H1 (cell line): ENCODE results near the gene DEGS2. TPM values are rescaled to one million over a fixed set of nuclear protein-coding genes. Genes with fewer than 3 reads are reported as not detected.

ENCODE experiments used
- CTCF ChIA-PET: fragments of 300-600 bp; sonication (Branson Sonifier 250); formaldehyde crosslinking; loops from one replicate; lab custom pipeline; 2021; ENCODE audit not compliant: partially characterized antibody; lab: Charles Lee
- POLR2A ChIA-PET: fragments of 300-600 bp; sonication (Branson Sonifier 250); formaldehyde crosslinking; loops from one replicate; lab custom pipeline; 2021; ENCODE audit warnings: inconsistent platforms; ENCODE audit not compliant: partially characterized antibody; lab: Charles Lee
- DNase-seq, 2 experiments: peaks; one replicate each; pipeline versions ENCODE4 v3.0.0 to v3.0.0-alpha.2; 2010 to 2022; ENCODE audit warnings: low spot score in 2 of 2, low read depth in 1 of 2, mixed read lengths in 1 of 2
- FAIRE-seq: peaks from 2 replicates; lab custom pipeline; 2011; peaks lifted over from hg19 to GRCh38; lab: Jason Lieb, UNC
- H2AFZ ChIP-seq: 2 replicates; pipeline ENCODE4 v1.8.1; 2012; ENCODE audit warnings: low read length, inconsistent platforms
- H2AK5ac ChIP-seq: 2 replicates; pipeline ENCODE4 v1.6.1; 2013; ENCODE audit warnings: low read depth, low read length
- H2BK120ac ChIP-seq: replicated peaks from 2 replicates; pipeline ENCODE3; 2013; ENCODE audit warnings: low read depth, low read length, inconsistent platforms
- H2BK12ac ChIP-seq: 2 replicates; pipeline ENCODE4 v1.6.1; 2013; ENCODE audit warnings: low read depth, low read length
- H2BK15ac ChIP-seq: 2 replicates; pipeline ENCODE4 v1.6.1; 2013; ENCODE audit warnings: low read length
- H2BK20ac ChIP-seq: 2 replicates; pipeline ENCODE4 v1.6.1; 2013; ENCODE audit warnings: low read length
- H2BK5ac ChIP-seq: 2 replicates; pipeline ENCODE4 v1.6.1; 2013; ENCODE audit warnings: low read depth, low read length
- H3K14ac ChIP-seq: 2 replicates; pipeline ENCODE4 v1.6.1; 2013; ENCODE audit warnings: inconsistent platforms; ENCODE audit not compliant: insufficient read length
- H3K18ac ChIP-seq: 2 replicates; pipeline ENCODE4 v1.6.1; 2013; ENCODE audit warnings: low read length; ENCODE audit errors: extremely low read depth
- H3K23ac ChIP-seq: 2 replicates; pipeline ENCODE4 v1.6.1; 2013; ENCODE audit warnings: inconsistent platforms; ENCODE audit not compliant: insufficient read length
- H3K23me2 ChIP-seq: 2 replicates; pipeline ENCODE4 v1.6.1; 2013; ENCODE audit warnings: low read depth, low read length
- H3K27ac ChIP-seq: 2 replicates; pipeline ENCODE4 v1.6.1; 2011; ENCODE audit warnings: low read depth, low read length, inconsistent platforms
- H3K27me3 ChIP-seq, 4 experiments: replicated peaks in 1 of 4; 1 replicate in 1 of 4; 2 replicates in 3 of 4; pipeline versions ENCODE4 v1.6.1 to v1.8.1; 2011 to 2013; ENCODE audit warnings: low read length in 3 of 4, mild to moderate bottlenecking in 3 of 4, inconsistent platforms in 2 of 4, mixed read lengths in 2 of 4, moderate library complexity in 1 of 4; ENCODE audit not compliant: control insufficient read depth in 3 of 4, insufficient read depth in 3 of 4; ENCODE audit errors: extremely low read depth in 1 of 4
- H3K36me3 ChIP-seq, 4 experiments: 2 replicates each; pipeline versions ENCODE4 v1.6.1 to v1.8.1; 2011 to 2013; ENCODE audit warnings: mild to moderate bottlenecking in 4 of 4, low read length in 3 of 4, moderate library complexity in 2 of 4, control low read depth in 1 of 4, inconsistent platforms in 1 of 4; ENCODE audit not compliant: insufficient read depth in 4 of 4, control insufficient read depth in 2 of 4
- H3K4ac ChIP-seq: replicated peaks from 2 replicates; pipeline ENCODE3; 2013; ENCODE audit warnings: low read length, low read depth, mixed read lengths, inconsistent platforms; ENCODE audit not compliant: insufficient read length
- H3K4me1 ChIP-seq, 4 experiments: replicated peaks in 1 of 4; 1 replicate in 1 of 4; 2 replicates in 3 of 4; pipeline versions ENCODE4 v1.6.1 to v1.8.1; 2011 to 2013; ENCODE audit warnings: low read length in 3 of 4, inconsistent platforms in 2 of 4, mixed read lengths in 1 of 4; ENCODE audit not compliant: insufficient read depth in 4 of 4, control insufficient read depth in 3 of 4
- H3K4me2 ChIP-seq, 2 experiments: 2 replicates each; pipeline versions ENCODE4 v1.6.1 to v1.8.1; 2011 to 2013; ENCODE audit warnings: low read depth in 2 of 2, low read length in 2 of 2, control low read depth in 1 of 2, inconsistent platforms in 1 of 2, mild to moderate bottlenecking in 1 of 2; ENCODE audit not compliant: insufficient read depth in 1 of 2
- H3K4me3 ChIP-seq, 4 experiments: fragments of 200-600, 300-600 bp in 1 of 4; sonication (generic), shearing (Covaris generic), sonication (Bioruptor Twin) in 1 of 4; 2 replicates each; pipeline versions ENCODE4 v1.5.1 to v1.8.1; 2011 to 2016; ENCODE audit warnings: low read length in 4 of 4, low read depth in 3 of 4, control low read depth in 2 of 4, inconsistent platforms in 2 of 4, mild to moderate bottlenecking in 2 of 4, mixed read lengths in 1 of 4, moderate library complexity in 1 of 4; ENCODE audit not compliant: insufficient read depth in 2 of 4; ENCODE audit errors: extremely low read depth in 1 of 4
- H3K56ac ChIP-seq: replicated peaks from 2 replicates; pipeline ENCODE3; 2013; ENCODE audit warnings: low read depth, mild to moderate bottlenecking, mixed read lengths, low read length, inconsistent platforms; ENCODE audit not compliant: insufficient read length
- H3K79me1 ChIP-seq: 2 replicates; pipeline ENCODE4 v1.6.1; 2013; ENCODE audit warnings: low read depth, low read length, control low read depth
- H3K79me2 ChIP-seq, 2 experiments: 2 replicates each; pipeline versions ENCODE4 v1.6.1 to v1.8.1; 2012 to 2013; ENCODE audit warnings: low read length in 2 of 2, mild to moderate bottlenecking in 2 of 2, inconsistent platforms in 1 of 2; ENCODE audit not compliant: insufficient read depth in 2 of 2, control insufficient read depth in 1 of 2
- H3K9ac ChIP-seq, 4 experiments: replicated peaks in 1 of 4; 1 replicate in 1 of 4; 2 replicates in 3 of 4; pipeline versions ENCODE4 v1.6.1 to v1.8.1; 2011 to 2013; ENCODE audit warnings: low read depth in 3 of 4, low read length in 3 of 4, control low read depth in 2 of 4, mild to moderate bottlenecking in 2 of 4, moderate library complexity in 2 of 4, inconsistent platforms in 1 of 4; ENCODE audit errors: extremely low read depth in 1 of 4
- H3K9me3 ChIP-seq, 2 experiments: 2 replicates each; pipeline versions ENCODE4 v1.6.1 to v1.8.1; 2012 to 2013; ENCODE audit warnings: mild to moderate bottlenecking in 2 of 2, moderate library complexity in 2 of 2, control low read depth in 1 of 2, inconsistent platforms in 1 of 2, low read depth in 1 of 2, low read length in 1 of 2, mixed read lengths in 1 of 2; ENCODE audit not compliant: insufficient read depth in 2 of 2
- H4K20me1 ChIP-seq, 2 experiments: replicated peaks in 1 of 2; 2 replicates each; pipeline versions ENCODE3 to v1.8.1; 2011 to 2013; ENCODE audit warnings: inconsistent platforms in 2 of 2, low read length in 2 of 2, mild to moderate bottlenecking in 1 of 2; ENCODE audit not compliant: insufficient read depth in 2 of 2, control insufficient read depth in 1 of 2
- H4K5ac ChIP-seq: 2 replicates; pipeline ENCODE4 v1.6.1; 2013; ENCODE audit warnings: low read length, low read depth, mixed read lengths, inconsistent platforms; ENCODE audit not compliant: insufficient read length
- H4K8ac ChIP-seq: 2 replicates; pipeline ENCODE4 v1.8.0; 2013; ENCODE audit warnings: mild to moderate bottlenecking, moderate library complexity, low read length, inconsistent platforms; ENCODE audit not compliant: insufficient read depth; ENCODE audit errors: extremely low read depth
- H4K91ac ChIP-seq: replicated peaks from 2 replicates; pipeline ENCODE3; 2013; ENCODE audit warnings: low read length, mixed read lengths, inconsistent platforms; ENCODE audit not compliant: insufficient read length
- CHD1 ChIP-seq: IDR thresholded peaks from 2 replicates; pipeline ENCODE4 v1.6.1; 2012; ENCODE audit warnings: low read depth, low read length, improper control_type of control experiment
- CREB1 ChIP-seq: IDR thresholded peaks from 2 replicates; pipeline ENCODE4 v1.6.1; 2012; ENCODE audit warnings: inconsistent platforms
- EGR1 ChIP-seq: IDR thresholded peaks from 2 replicates; pipeline ENCODE4 v1.6.1; 2011; ENCODE audit warnings: low read depth, low read length, borderline replicate concordance
- EZH2 ChIP-seq: fragments of 200-600 bp; sonication (generic); IDR thresholded peaks from 2 replicates; pipeline ENCODE4 v1.7.1; 2012; ENCODE audit warnings: low read depth, mild to moderate bottlenecking, moderate library complexity, low read length, inconsistent platforms; ENCODE audit not compliant: severe bottlenecking
- FOSL1 ChIP-seq: IDR thresholded peaks from 2 replicates; pipeline ENCODE4 v1.6.1; 2011; ENCODE audit warnings: mild to moderate bottlenecking, low read depth, low read length, moderate library complexity; ENCODE audit not compliant: insufficient read depth
- JUND ChIP-seq: IDR thresholded peaks from 2 replicates; pipeline ENCODE4 v1.6.1; 2011; ENCODE audit warnings: mild to moderate bottlenecking, improper control_type of control experiment, low read length
- KDM4A ChIP-seq: IDR thresholded peaks from one replicate; pipeline ENCODE4 v1.7.1; 2012; ENCODE audit warnings: low read depth, mild to moderate bottlenecking, moderate library complexity, low read length, inconsistent platforms; ENCODE audit not compliant: severe bottlenecking
- NRF1 ChIP-seq: IDR thresholded peaks from 2 replicates; pipeline ENCODE4 v1.6.1; 2011; ENCODE audit warnings: mild to moderate bottlenecking, low read depth, low read length, improper control_type of control experiment
- RAD21 ChIP-seq, 2 experiments: IDR thresholded peaks in 1 of 2; conservative IDR thresholded peaks in 1 of 2; 2 replicates each; pipeline ENCODE4 v1.6.1; 2011; ENCODE audit warnings: low read depth in 2 of 2, low read length in 2 of 2, improper control_type of control experiment in 1 of 2, inconsistent platforms in 1 of 2, mild to moderate bottlenecking in 1 of 2, moderate library complexity in 1 of 2
- TEAD4 ChIP-seq: IDR thresholded peaks from 2 replicates; pipeline ENCODE4 v1.6.1; 2012; ENCODE audit warnings: low read depth, low read length, inconsistent platforms, mixed read lengths
- WGBS, 2 experiments: shearing (Covaris generic) in 1 of 2; methylation state at CpG; one replicate each; pipeline versions ENCODE4 v1.1.6 to v1.1.7; 2013 to 2015; ENCODE audit warnings: low lambda C conversion rate in 2 of 2, mixed read lengths in 2 of 2, inconsistent platforms in 1 of 2, low coverage in 1 of 2, missing lambda C conversion rate in 1 of 2; ENCODE audit not compliant: insufficient replicate concordance in 2 of 2, insufficient coverage in 1 of 2, insufficient read length in 1 of 2; ENCODE audit errors: extremely low coverage in 1 of 2, missing lambda C conversion rate in 1 of 2; 5-methylcytosine and 5-hydroxymethylcytosine counted together
- polyA plus RNA-seq, 7 experiments: library from polyadenylated mRNA; depleted of rRNA in 3 of 7; stranded (reverse) in 5 of 7; unstranded in 2 of 7; fragments of >200 nt in 5 of 7; fragments of 200-250 nt in 2 of 7; gene quantifications; 1 replicate in 5 of 7; 2 replicates in 1 of 7; 4 replicates in 1 of 7; pipeline versions ENCODE4 v1.2.1 to v1.2.3, GENCODE V29; 2011 to 2013; ENCODE audit warnings: missing spikeins in 2 of 7, mixed read lengths in 2 of 7
- total RNA-seq: library from RNA; stranded (reverse); fragmentation: NEBNext Ultra II Directional; extraction: Animal tissue kit (Norgen Biotek cat#: 25700); gene quantifications from 2 replicates; pipeline ENCODE4 v1.2.1, GENCODE V29; 2021

The DEGS2 gene
- total and polyA plus RNA-seq, 2 of the 8 experiments (the other 6 are each of a cell fraction or from before 2014, with no cell fraction given): 0.61 to 0.82 TPM

- Histone ChIP-seq H3K4ac (no peak overlapping the region), H3K36me3 (no peaks in the 10 kb centered on the region), H4K91ac (no peak overlapping the region), H3K79me1 (no peaks in the 10 kb centered on the region), H2AK5ac (no peak overlapping the region), H3K18ac (no peak overlapping the region), H3K27me3 (no peaks in the 10 kb centered on the region), H3K27ac (no peak overlapping the region), H3K56ac (no peak overlapping the region), H2AFZ (no peak overlapping the region), H3K4me2 (no peak overlapping the region), H4K20me1 (no peaks in the 10 kb centered on the region), H2BK15ac (no peak overlapping the region), H2BK12ac (no peak overlapping the region), H4K8ac (no peak overlapping the region), H4K5ac (no peak overlapping the region), H3K14ac (no peak overlapping the region), H3K9ac (no peak overlapping the region; a peak in 1 of 7 replicates), H3K79me2 (no peaks in the 10 kb centered on the region), H3K9me3 (peaks cover 0 to 3% of the 10 kb centered on the region in 2 experiments; a peak in 1 of 4 replicates), H2BK5ac (no peak overlapping the region), H3K23me2 (no peaks in the 10 kb centered on the region), H3K4me1 (peaks cover 0 to 4% (median 2%) of the 10 kb centered on the region in 4 experiments; a peak in 2 of 7 replicates), H2BK120ac (no peak overlapping the region), H3K23ac (no peak overlapping the region), H2BK20ac (no peak overlapping the region), H3K4me3 (no peak overlapping the region)
- ChIA-PET POLR2A (interaction anchor here (1.3 kb wide), 1 partner anchor 11 kb away, joined by 4 read pairs; no protein-coding TSS in a partner anchor), CTCF (interaction anchor here (4.1 kb wide), 1 partner anchor 10 kb away, joined by 24 read pairs; no protein-coding TSS in a partner anchor)
- FAIRE-seq (no peak), DNase-seq (no peak)
- WGBS, 2 experiments: 81% methylated on average over 4 of the region's 4 CpGs; no CpG with 5 or more reads in 1 of the 2 experiments
- TF ChIP-seq FOSL1 (no peak), NRF1 (no peak), CHD1 (no peak), TEAD4 (no peak), RAD21 (IDR thresholded peaks at IDR 0.05 in 1 of 2, conservative IDR thresholded peaks at IDR 0.05 in 1 of 2; ENCODE audit: low read depth in 2 of 2, low read length in 2 of 2) (no peak), CREB1 (no peak), KDM4A (no peak), EZH2 (no peak), JUND (no peak), EGR1 (no peak)
Measured at GRCh38 chr14:100203146-100203545, 43.7 kb upstream of the DEGS2 start.
